Measurements from ENCODE around the gene SMIM9. TPM values are rescaled to one million over a fixed set of nuclear protein-coding genes. Genes with fewer than 3 reads are reported as not detected.

SMIM9 gene
- total and polyA plus RNA-seq, 9 of the 15 experiments (the other 6 are each of a cell fraction or from before 2014, with no cell fraction given), result 0.08 TPM; not detected in 8

- peak; percentile 67 for TF ChIP-seq USF1 (CRISPR knock-in tag; IDR thresholded peaks at IDR 0.05)
- TF ChIP-seq MTA3 (IDR thresholded peaks at IDR 0.05; ENCODE audit: borderline replicate concordance), result no peak
- TF ChIP-seq EP300 (IDR thresholded peaks at IDR 0.05; ENCODE audit: low read length), result peak; percentile 53; the same call in 1 of the 2 replicates
- peak; percentile 37 for TF ChIP-seq HMGN3 (IDR thresholded peaks at IDR 0.05; ENCODE audit: borderline replicate concordance, extremely low read depth, insufficient read length, low read depth, low read length)
- no peak for TF ChIP-seq ZC3H8 (IDR thresholded peaks at IDR 0.05)
- no peak for TF ChIP-seq KLF1 (tag; IDR thresholded peaks at IDR 0.05)
- no peak for TF ChIP-seq SMAD3 (CRISPR knock-in tag; conservative IDR thresholded peaks at IDR 0.05)
- TF ChIP-seq RNF2 (IDR thresholded peaks at IDR 0.05), result no peak
- no peak for TF ChIP-seq ATF1 (CRISPR knock-in tag; IDR thresholded peaks at IDR 0.05)
- TF ChIP-seq ATF1 (tag; IDR thresholded peaks at IDR 0.05), result peak; percentile 24; the same call in 1 of the 2 replicates
- TF ChIP-seq SOX6 (IDR thresholded peaks at IDR 0.05), result peak; percentile 41; the same call in 1 of the 2 replicates
- peak; percentile 46; the same call in 1 of the 2 replicates for TF ChIP-seq TFAP4 (CRISPR knock-in tag; IDR thresholded peaks at IDR 0.05; ENCODE audit: borderline replicate concordance)
- TF ChIP-seq TSHZ1 (CRISPR knock-in tag; IDR thresholded peaks at IDR 0.05), result no peak
- TF ChIP-seq HNRNPL (IDR thresholded peaks at IDR 0.05; ENCODE audit: low read depth, low read length), result no peak
- no peak for TF ChIP-seq NELFE (IDR thresholded peaks at IDR 0.05; ENCODE audit: insufficient read depth, insufficient read length)
- no peak for TF ChIP-seq TEAD2 (tag; IDR thresholded peaks at IDR 0.05)
- no peak for TF ChIP-seq ZNF174 (CRISPR knock-in tag; IDR thresholded peaks at IDR 0.05)
- TF ChIP-seq NR1H2 (CRISPR knock-in tag; IDR thresholded peaks at IDR 0.05), result no peak
- TF ChIP-seq CSDE1 (IDR thresholded peaks at IDR 0.05), result no peak
- TF ChIP-seq FOXJ3 (CRISPR knock-in tag; IDR thresholded peaks at IDR 0.05), result no peak
- no peak for TF ChIP-seq ZNF184 (CRISPR knock-in tag; IDR thresholded peaks at IDR 0.05)
- no peak for TF ChIP-seq ZNF511 (CRISPR knock-in tag; IDR thresholded peaks at IDR 0.05)
Observed at GRCh38 chrX:154784149-154784995, 50.1 kb downstream of the SMIM9 start (continued).

Measured in K562 (cell line).